GM23338 (cell line): ENCODE data around the gene EML1. TPM values are rescaled to one million over a fixed set of nuclear protein-coding genes. Genes with fewer than 3 reads are reported as not detected.

Experiments used
- ATAC-seq: fragments of 200-7000 bp; cut with Tn5 transposase; 3 replicates; pipeline ENCODE4 v1.9.1; 2020
- DNase-seq: peaks from one replicate; pipeline ENCODE4 v3.0.0-alpha.2; 2015; ENCODE audit warnings: low spot score
- H2AFZ ChIP-seq: fragments of 200-600 bp; sonication (generic); 2 replicates; pipeline ENCODE4 v1.8.0; 2016; ENCODE audit warnings: antibody characterized with exemption, mild to moderate bottlenecking, moderate library complexity
- H3F3A ChIP-seq: fragments of 200-600 bp; sonication (generic); replicated peaks from 2 replicates; pipeline ENCODE4 v1.8.0; 2017; ENCODE audit warnings: antibody characterized with exemption, mixed run types, low read depth
- H3K27ac ChIP-seq: fragments of 200-600 bp; sonication (generic); 2 replicates; pipeline ENCODE4 v1.6.1; 2016; ENCODE audit warnings: low read depth
- H3K27me3 ChIP-seq: fragments of 200-600 bp; sonication (generic); 2 replicates; pipeline ENCODE4 v1.8.0; 2016; ENCODE audit warnings: mild to moderate bottlenecking, mixed run types, moderate library complexity; ENCODE audit not compliant: insufficient read depth
- H3K36me3 ChIP-seq: fragments of 200-600 bp; sonication (generic); 2 replicates; pipeline ENCODE4 v1.8.0; 2016; ENCODE audit warnings: mild to moderate bottlenecking; ENCODE audit not compliant: insufficient read depth
- H3K4me1 ChIP-seq: fragments of 200-600 bp; sonication (generic); 2 replicates; pipeline ENCODE4 v1.8.0; 2016; ENCODE audit warnings: mild to moderate bottlenecking, moderate library complexity; ENCODE audit not compliant: insufficient read depth
- H3K4me2 ChIP-seq: fragments of 200-600 bp; sonication (generic); 2 replicates; pipeline ENCODE4 v1.7.1; 2017; ENCODE audit warnings: mixed run types
- H3K4me3 ChIP-seq: fragments of 200-600 bp; sonication (generic); 2 replicates; pipeline ENCODE4 v1.6.1; 2016; ENCODE audit warnings: mixed run types
- H3K79me2 ChIP-seq: fragments of 200-600 bp; sonication (generic); replicated peaks from 2 replicates; pipeline ENCODE4 v1.8.0; 2017; ENCODE audit warnings: mild to moderate bottlenecking; ENCODE audit not compliant: insufficient read depth
- H3K9me2 ChIP-seq: fragments of 200-600 bp; sonication (generic); 2 replicates; pipeline ENCODE4 v1.8.0; 2017; ENCODE audit not compliant: insufficient read depth
- H4K20me1 ChIP-seq: fragments of 200-600 bp; sonication (generic); replicated peaks from 2 replicates; pipeline ENCODE4 v1.8.0; 2017; ENCODE audit warnings: mild to moderate bottlenecking; ENCODE audit not compliant: insufficient read depth
- H3K27ac Mint-ChIP-seq: 2 replicates; pipeline ENCODE4 v1.8.0; 2020; ENCODE audit warnings: inconsistent platforms, mild to moderate bottlenecking, moderate library complexity, mixed read lengths
- H3K27me3 Mint-ChIP-seq: 3 replicates; pipeline ENCODE4 v1.8.0; 2022; ENCODE audit warnings: low read depth, mild to moderate bottlenecking, moderate library complexity, mixed read lengths, inconsistent platforms; ENCODE audit not compliant: insufficient read depth, poor library complexity
- H3K36me3 Mint-ChIP-seq: 3 replicates; pipeline ENCODE4 v1.8.0; 2021; ENCODE audit warnings: low read depth, mild to moderate bottlenecking, inconsistent platforms, moderate library complexity, mixed read lengths
- H3K4me1 Mint-ChIP-seq: 3 replicates; pipeline ENCODE4 v1.8.0; 2020; ENCODE audit warnings: mild to moderate bottlenecking, inconsistent platforms, mixed read lengths
- H3K4me3 Mint-ChIP-seq: 3 replicates; pipeline ENCODE4 v1.8.0; 2021; ENCODE audit warnings: moderate library complexity, mild to moderate bottlenecking, inconsistent platforms, mixed read lengths
- H3K9me3 Mint-ChIP-seq: 3 replicates; pipeline ENCODE4 v1.8.0; 2020; ENCODE audit warnings: moderate library complexity, mild to moderate bottlenecking, inconsistent platforms, mixed read lengths
- CREB1 ChIP-seq: fragments of 250-450 bp; sonication (Bioruptor Pico); IDR thresholded peaks from 2 replicates; pipeline ENCODE4 v1.5.0; 2020; ENCODE audit warnings: low read depth, mild to moderate bottlenecking, moderate library complexity
- CTCF ChIP-seq, 2 experiments: fragments of 200-600 bp in 1 of 2; sonication (generic) in 1 of 2; conservative IDR thresholded peaks; 2 replicates each; pipeline versions ENCODE4 v1.5.1 to v1.6.1; 2016 to 2017; ENCODE audit warnings: antibody characterized with exemption in 2 of 2, low read depth in 2 of 2, mild to moderate bottlenecking in 2 of 2, moderate library complexity in 1 of 2
- ETS1 ChIP-seq: IDR thresholded peaks from 2 replicates; pipeline ENCODE4 v1.6.1; 2016; ENCODE audit warnings: antibody characterized with exemption
- EZH2 ChIP-seq: fragments of 200-600 bp; sonication (generic); IDR thresholded peaks from one replicate; pipeline ENCODE4 v1.8.0; 2017; ENCODE audit warnings: antibody characterized with exemption, mild to moderate bottlenecking, low read depth; ENCODE audit not compliant: unreplicated experiment
- EZH2phosphoT487 ChIP-seq: fragments of 200-600 bp; sonication (generic); IDR thresholded peaks from one replicate; pipeline ENCODE4 v1.8.1; 2018; ENCODE audit warnings: antibody characterized with exemption; ENCODE audit not compliant: unreplicated experiment
- JUNB ChIP-seq: IDR thresholded peaks from one replicate; pipeline ENCODE4 v1.6.1; 2016; ENCODE audit warnings: antibody characterized with exemption; ENCODE audit not compliant: unreplicated experiment
- POLR2AphosphoS5 ChIP-seq: IDR thresholded peaks from 2 replicates; pipeline ENCODE4 v1.6.1; 2016; ENCODE audit warnings: antibody characterized with exemption, low read depth
- REST ChIP-seq: IDR thresholded peaks from one replicate; pipeline ENCODE4 v1.6.1; 2018; ENCODE audit warnings: antibody characterized with exemption; ENCODE audit not compliant: unreplicated experiment
- STAT1 ChIP-seq: IDR thresholded peaks from one replicate; pipeline ENCODE4 v1.6.1; 2016; ENCODE audit warnings: antibody characterized with exemption; ENCODE audit not compliant: unreplicated experiment
- ZNF114 ChIP-seq: fragments of 250-450 bp; sonication (Bioruptor Pico); IDR thresholded peaks from 2 replicates; pipeline ENCODE4 v1.5.0; 2020; ENCODE audit warnings: mild to moderate bottlenecking, moderate library complexity
- ZNF331 ChIP-seq: fragments of 250-450 bp; sonication (Bioruptor Pico); IDR thresholded peaks from 2 replicates; pipeline ENCODE4 v1.5.0; 2020; ENCODE audit warnings: low read depth, mild to moderate bottlenecking, moderate library complexity
- polyA plus RNA-seq: library from polyadenylated mRNA; unstranded; fragments of >200 nt; fragmentation: Nextera tagmentation; extraction: Ambion mirVana; gene quantifications from 2 replicates; pipeline ENCODE4 v1.2.1, GENCODE V29; 2016
- total RNA-seq: library from RNA; depleted of rRNA; stranded (reverse); fragments of >200 nt; shearing (Covaris generic); gene quantifications from 2 replicates; pipeline ENCODE4 v1.2.3, GENCODE V29; 2014

Gene EML1
- total and polyA plus RNA-seq, 2 experiments from 2014 or later = 7.0 to 18.1 TPM

- no peak for TF ChIP-seq EZH2
- TF ChIP-seq JUNB = no peak
- no peak for TF ChIP-seq STAT1
- TF ChIP-seq POLR2AphosphoS5 = no peak
- TF ChIP-seq EZH2phosphoT487 = no peak
- TF ChIP-seq ZNF114 (CRISPR knock-in tag) = no peak
These were observed 103.1 kb downstream of the EML1 start (continued) for GRCh38 chr14:99896361-99896760.

- no peaks in the 10 kb centered on the region for H3K27me3 Mint-ChIP-seq
- H3K4me3 Mint-ChIP-seq = no peak overlapping the region
- Histone ChIP-seq H3K4me2 (no peak overlapping the region), H3K9me2 (no peaks in the 10 kb centered on the region), H4K20me1 (no peaks in the 10 kb centered on the region), H3K27me3 (no peaks in the 10 kb centered on the region), H3K4me3 (no peak overlapping the region), H3K27ac (no peak overlapping the region), H2AFZ (no peak overlapping the region), H3F3A (no peaks in the 10 kb centered on the region), H3K4me1 (peaks cover 6% of the 10 kb centered on the region; the same call in 1 of the 2 replicates), H3K79me2 (no peaks in the 10 kb centered on the region), H3K36me3 (peaks cover 10% of the 10 kb centered on the region; the same call in 1 of the 2 replicates)
- peak; percentile 65 for DNase-seq
- H3K9me3 Mint-ChIP-seq = peaks cover 18% of the 10 kb centered on the region
- H3K27ac Mint-ChIP-seq = no peak overlapping the region
- peaks cover 5% of the 10 kb centered on the region; the same call in 2 of the 3 replicates for H3K4me1 Mint-ChIP-seq
- TF ChIP-seq CTCF (conservative IDR thresholded peaks at IDR 0.05; ENCODE audit: low read depth in 2 of 2) (peak in 1 of 2 experiments; percentile 73; a peak in 3 of 4 replicates), CREB1 (no peak)
- H3K36me3 Mint-ChIP-seq = peaks cover 39% of the 10 kb centered on the region
- ATAC-seq = no peak
These were observed 106.5 kb downstream of the EML1 start for GRCh38 chr14:99899578-99900178.

GRCh38 chr14:99902925-99903324 lies 109.7 kb downstream of the EML1 start:
- ATAC-seq = no peak
- Mint-ChIP-seq H3K4me1 (no peaks in the 10 kb centered on the region; the same call in 2 of the 3 replicates), H3K27ac (no peak overlapping the region), H3K27me3 (peaks cover 4% of the 10 kb centered on the region), H3K4me3 (no peak overlapping the region), H3K36me3 (peaks cover 50% of the 10 kb centered on the region), H3K9me3 (peaks cover 18% of the 10 kb centered on the region)
- Histone ChIP-seq H3F3A (no peaks in the 10 kb centered on the region), H3K4me2 (no peak overlapping the region), H3K4me3 (no peak overlapping the region), H3K36me3 (peaks cover 10% of the 10 kb centered on the region; the same call in 1 of the 2 replicates), H3K79me2 (no peaks in the 10 kb centered on the region), H3K27ac (no peak overlapping the region), H4K20me1 (no peaks in the 10 kb centered on the region), H3K9me2 (no peaks in the 10 kb centered on the region), H2AFZ (no peak overlapping the region), H3K27me3 (no peaks in the 10 kb centered on the region), H3K4me1 (no peaks in the 10 kb centered on the region)
- DNase-seq = no peak
- TF ChIP-seq POLR2AphosphoS5 = no peak
- no peak for TF ChIP-seq EZH2phosphoT487
- no peak for TF ChIP-seq ETS1
- TF ChIP-seq ZNF331 (CRISPR knock-in tag) = no peak
- no peak for TF ChIP-seq EZH2
- no peak for TF ChIP-seq CREB1
- TF ChIP-seq ZNF114 (CRISPR knock-in tag) = no peak
- no peak for TF ChIP-seq REST
